ENCODE measurements around the gene KRT71. TPM values are rescaled to one million over a fixed set of nuclear protein-coding genes. Genes with fewer than 3 reads are reported as not detected.

KRT71 gene
- total and polyA plus RNA-seq, 2 of the 8 experiments (the other 6 are each of a cell fraction or from before 2014, with no cell fraction given) = not detected

GRCh38 chr12:52524898-52525591, 27.9 kb downstream of the KRT71 start (continued):
- TF ChIP-seq CHD1 (IDR thresholded peaks at IDR 0.05; ENCODE audit: low read depth, low read length) = no peak

Measured in H1 (cell line).